Osteoblast (primary cell): Measurements from ENCODE around the gene KRT6A. TPM values are rescaled to one million over a fixed set of nuclear protein-coding genes. Genes with fewer than 3 reads are reported as not detected.

Experiments
- DNase-seq: peaks from one replicate; pipeline ENCODE4 v3.0.0; 2011; ENCODE audit warnings: low spot score, mixed read lengths; ENCODE audit not compliant: insufficient read length; ENCODE audit errors: missing footprints
- H2AFZ ChIP-seq: 2 replicates; pipeline ENCODE4 v1.6.0; 2011; ENCODE audit warnings: mild to moderate bottlenecking, low read length
- H3K27ac ChIP-seq: 2 replicates; pipeline ENCODE4 v1.5.1; 2011; ENCODE audit warnings: mild to moderate bottlenecking, low read depth, low read length, moderate library complexity
- H3K27me3 ChIP-seq: 2 replicates; pipeline ENCODE4 v1.6.0; 2012; ENCODE audit warnings: mild to moderate bottlenecking, control low read depth, inconsistent platforms, low read length, moderate library complexity; ENCODE audit not compliant: insufficient read depth
- H3K36me3 ChIP-seq: 2 replicates; pipeline ENCODE4 v1.5.1; 2011; ENCODE audit warnings: mild to moderate bottlenecking, low read length, control low read depth, moderate library complexity; ENCODE audit not compliant: insufficient read depth
- H3K4me1 ChIP-seq: 2 replicates; pipeline ENCODE4 v1.5.1; 2011; ENCODE audit warnings: mild to moderate bottlenecking, low read length, control low read depth, moderate library complexity; ENCODE audit not compliant: insufficient read depth
- H3K4me2 ChIP-seq: 2 replicates; pipeline ENCODE4 v1.6.0; 2011; ENCODE audit warnings: mild to moderate bottlenecking, low read length; ENCODE audit not compliant: insufficient read depth
- H3K4me3 ChIP-seq: fragments of 200-600 bp; sonication (generic); 3 replicates; pipeline ENCODE4 v1.5.1; 2012; ENCODE audit warnings: mild to moderate bottlenecking, low read length, inconsistent platforms; ENCODE audit not compliant: insufficient read depth
- H3K79me2 ChIP-seq: 2 replicates; pipeline ENCODE4 v1.6.0; 2012; ENCODE audit warnings: mild to moderate bottlenecking, low read length, control low read depth, inconsistent platforms; ENCODE audit not compliant: insufficient read depth
- H3K9me3 ChIP-seq: 2 replicates; pipeline ENCODE4 v1.5.1; 2011; ENCODE audit warnings: low read depth, low read length, control low read depth
- H4K20me1 ChIP-seq: 2 replicates; pipeline ENCODE4 v1.6.0; 2012; ENCODE audit warnings: mild to moderate bottlenecking, low read length, control low read depth; ENCODE audit not compliant: insufficient read depth
- total RNA-seq: library from RNA; depleted of rRNA; stranded (reverse); fragments of >200 nt; gene quantifications from 2 replicates; pipeline ENCODE4 v1.2.3, GENCODE V29; 2012
- TF ChIP-seq, protein P1 (sequence below): IDR thresholded peaks from 2 replicates; pipeline ENCODE4 v1.5.1; 2011; ENCODE audit warnings: mild to moderate bottlenecking, low read depth, low read length, moderate library complexity; ENCODE audit errors: extremely low read depth

KRT6A gene
- total RNA-seq, 1 donor, result 0.72 TPM

DNA sequence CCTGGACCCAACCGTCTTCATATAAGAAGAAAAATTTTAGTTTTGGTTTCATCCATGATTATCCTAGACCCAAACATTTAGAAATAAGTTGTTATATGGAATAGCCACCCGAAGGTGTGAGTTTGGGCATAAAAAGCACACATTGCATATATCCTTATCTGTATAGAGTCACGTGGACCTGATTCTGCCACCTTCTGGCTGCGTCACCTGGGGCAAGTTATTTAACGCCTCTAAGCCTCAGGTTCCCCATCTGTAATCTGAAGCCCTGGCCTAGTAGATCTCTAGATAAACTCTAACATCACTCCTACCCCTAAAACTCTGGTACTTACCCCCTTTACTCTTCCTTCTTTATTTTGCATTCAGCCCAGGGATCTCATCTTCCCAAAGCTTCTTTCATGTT is 41.4 kb upstream of the KRT6A start:
- Histone ChIP-seq H4K20me1 (no peaks in the 10 kb centered on the region), H3K4me2 (no peak overlapping the region)

DNA sequence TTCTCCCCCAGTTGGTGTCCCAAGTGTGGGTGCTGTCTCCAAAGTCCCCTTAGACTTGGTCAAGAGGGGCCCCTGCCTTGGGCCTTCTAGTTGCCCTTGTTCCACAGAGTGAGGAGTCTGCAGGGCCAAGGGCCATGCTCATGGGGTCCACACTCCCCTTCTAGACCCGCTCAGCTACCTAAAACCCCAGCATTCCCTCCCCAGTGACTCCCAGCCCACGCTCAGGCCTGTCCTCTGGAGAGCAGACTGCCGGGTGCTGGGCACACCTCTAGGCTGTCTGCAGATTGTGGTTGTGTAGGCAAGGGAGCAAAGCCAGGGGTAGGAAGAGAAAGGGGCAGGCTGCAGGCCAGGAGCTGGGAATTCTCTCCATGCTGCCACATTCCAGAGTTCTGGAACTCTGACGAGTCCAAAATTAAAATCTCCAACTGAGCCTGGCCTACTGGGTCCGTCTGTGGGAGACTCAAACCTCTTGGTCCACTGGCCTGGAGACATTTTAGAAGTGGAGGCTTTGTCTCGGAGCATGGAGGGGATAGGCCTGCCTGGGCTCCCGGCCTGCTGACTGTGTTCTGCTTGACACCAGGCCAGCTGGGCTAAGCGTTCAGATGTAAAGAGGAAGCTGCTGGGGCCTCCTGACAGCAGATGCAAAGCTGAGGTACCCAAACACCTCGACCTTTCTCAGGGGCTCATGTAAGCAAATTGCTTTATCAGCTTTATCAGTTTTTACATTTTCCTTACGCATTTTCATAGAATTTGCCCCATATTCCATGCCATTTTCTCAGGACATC is 40.8 kb upstream of the KRT6A start:
- Histone ChIP-seq H4K20me1 (no peaks in the 10 kb centered on the region), H3K79me2 (no peaks in the 10 kb centered on the region), H3K4me2 (no peak overlapping the region), H3K27ac (no peak overlapping the region), H3K9me3 (no peaks in the 10 kb centered on the region), H2AFZ (no peak overlapping the region), H3K4me1 (no peaks in the 10 kb centered on the region), H3K36me3 (no peaks in the 10 kb centered on the region), H3K4me3 (no peak overlapping the region), H3K27me3 (peaks cover 6% of the 10 kb centered on the region)
- no peak for DNase-seq
- TF ChIP-seq, protein P1, sequence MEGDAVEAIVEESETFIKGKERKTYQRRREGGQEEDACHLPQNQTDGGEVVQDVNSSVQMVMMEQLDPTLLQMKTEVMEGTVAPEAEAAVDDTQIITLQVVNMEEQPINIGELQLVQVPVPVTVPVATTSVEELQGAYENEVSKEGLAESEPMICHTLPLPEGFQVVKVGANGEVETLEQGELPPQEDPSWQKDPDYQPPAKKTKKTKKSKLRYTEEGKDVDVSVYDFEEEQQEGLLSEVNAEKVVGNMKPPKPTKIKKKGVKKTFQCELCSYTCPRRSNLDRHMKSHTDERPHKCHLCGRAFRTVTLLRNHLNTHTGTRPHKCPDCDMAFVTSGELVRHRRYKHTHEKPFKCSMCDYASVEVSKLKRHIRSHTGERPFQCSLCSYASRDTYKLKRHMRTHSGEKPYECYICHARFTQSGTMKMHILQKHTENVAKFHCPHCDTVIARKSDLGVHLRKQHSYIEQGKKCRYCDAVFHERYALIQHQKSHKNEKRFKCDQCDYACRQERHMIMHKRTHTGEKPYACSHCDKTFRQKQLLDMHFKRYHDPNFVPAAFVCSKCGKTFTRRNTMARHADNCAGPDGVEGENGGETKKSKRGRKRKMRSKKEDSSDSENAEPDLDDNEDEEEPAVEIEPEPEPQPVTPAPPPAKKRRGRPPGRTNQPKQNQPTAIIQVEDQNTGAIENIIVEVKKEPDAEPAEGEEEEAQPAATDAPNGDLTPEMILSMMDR, result no peak

More for the DNA sequence above, 41.4 kb upstream of the KRT6A start:
- no peaks in the 10 kb centered on the region for H3K79me2 ChIP-seq
- H3K9me3 ChIP-seq, result no peaks in the 10 kb centered on the region
- TF ChIP-seq, protein P1, result no peak
- H3K27ac ChIP-seq, result no peak overlapping the region
- no peak overlapping the region for H3K4me3 ChIP-seq
- H3K27me3 ChIP-seq, result peaks cover 4% of the 10 kb centered on the region
- no peaks in the 10 kb centered on the region for H3K36me3 ChIP-seq
- H3K4me1 ChIP-seq, result no peaks in the 10 kb centered on the region
- no peak overlapping the region for H2AFZ ChIP-seq
- no peak for DNase-seq

DNA sequence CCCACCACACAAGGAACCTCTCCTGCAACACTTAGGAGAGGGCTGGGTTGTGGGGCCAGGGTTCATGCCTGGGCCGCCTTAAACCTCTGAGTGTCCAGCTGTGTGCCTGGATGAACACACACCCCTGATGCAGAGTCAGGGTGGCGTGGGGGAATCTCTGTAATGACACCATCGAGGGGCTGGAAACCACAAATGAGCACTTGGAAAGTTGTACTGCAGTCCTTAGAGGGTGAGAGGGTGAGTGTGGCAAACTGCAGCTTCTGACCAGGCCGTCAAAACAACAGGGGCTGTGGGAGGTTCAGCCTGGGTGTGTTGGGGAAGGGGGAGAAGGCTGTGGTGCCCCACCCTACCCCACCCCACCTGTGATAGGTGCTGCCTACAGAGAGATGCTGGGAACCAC is 39.6 kb upstream of the KRT6A start:
- DNase-seq, result no peak
- no peak overlapping the region for H3K4me3 ChIP-seq
- H3K4me2 ChIP-seq, result no peak overlapping the region
- H3K9me3 ChIP-seq, result no peaks in the 10 kb centered on the region
- no peaks in the 10 kb centered on the region for H3K4me1 ChIP-seq
- TF ChIP-seq, protein P1, result no peak
- no peak overlapping the region for H3K27ac ChIP-seq
- no peak overlapping the region for H2AFZ ChIP-seq
- H3K79me2 ChIP-seq, result no peaks in the 10 kb centered on the region
- H3K27me3 ChIP-seq, result peaks cover 9% of the 10 kb centered on the region
- H4K20me1 ChIP-seq, result no peaks in the 10 kb centered on the region
- no peaks in the 10 kb centered on the region for H3K36me3 ChIP-seq

DNA sequence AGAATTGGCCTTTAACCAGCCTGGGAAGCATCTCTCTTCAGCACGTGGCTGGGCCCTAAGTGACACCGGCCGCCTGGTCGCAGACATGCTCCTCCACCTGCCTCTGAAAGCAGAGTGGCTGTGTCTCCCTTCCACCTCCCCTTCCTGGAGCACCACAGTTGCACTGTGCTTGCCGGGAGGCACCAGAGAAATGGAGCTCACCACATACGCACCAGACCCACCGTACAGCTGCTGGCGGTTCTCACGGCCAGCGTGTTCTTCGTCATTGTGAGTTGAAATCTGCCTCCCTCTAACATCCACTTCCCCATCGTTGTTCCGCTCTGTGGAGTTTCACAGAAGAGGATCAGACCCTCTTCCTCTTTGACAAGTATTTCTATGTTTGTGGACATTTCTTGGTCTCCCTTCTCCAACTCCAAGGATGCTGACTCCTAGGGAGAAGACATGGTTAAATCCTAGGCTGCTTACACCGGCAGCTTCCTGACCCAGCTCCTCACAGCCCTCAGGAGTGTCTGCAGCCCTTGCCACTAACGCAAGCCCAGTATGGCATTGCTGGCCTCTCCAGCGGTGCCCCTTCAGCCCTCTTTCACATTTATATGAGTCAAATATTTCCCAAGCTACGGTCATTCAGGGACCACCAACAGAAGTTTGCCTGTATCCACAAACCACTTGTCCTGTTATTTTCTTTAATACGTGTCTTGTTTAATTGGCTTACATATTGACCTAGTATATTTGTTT is 38.7 kb upstream of the KRT6A start:
- H3K4me1 ChIP-seq, result no peaks in the 10 kb centered on the region
- no peaks in the 10 kb centered on the region for H3K36me3 ChIP-seq
- H2AFZ ChIP-seq, result no peak overlapping the region
- no peak overlapping the region for H3K4me3 ChIP-seq
- peaks cover 9% of the 10 kb centered on the region for H3K27me3 ChIP-seq
- TF ChIP-seq, protein P1, result no peak
- H3K79me2 ChIP-seq, result no peaks in the 10 kb centered on the region
- H3K9me3 ChIP-seq, result no peaks in the 10 kb centered on the region
- H3K27ac ChIP-seq, result no peak overlapping the region
- H4K20me1 ChIP-seq, result no peaks in the 10 kb centered on the region
- no peak for DNase-seq
- no peak overlapping the region for H3K4me2 ChIP-seq
